WTC11 (cell line): ENCODE results near the gene CDH13. TPM values are rescaled to one million over a fixed set of nuclear protein-coding genes. Genes with fewer than 3 reads are reported as not detected.

Experiments
- ATAC-seq: fragments of 200-7000 bp; cut with Tn5 transposase; 2 replicates; pipeline ENCODE4 v1.10.0; 2021; ENCODE audit warnings: mild to moderate bottlenecking, moderate library complexity
- CTCF ChIA-PET: fragments of 300-600 bp; sonication (Branson Sonifier 250); formaldehyde crosslinking; loops from one replicate; lab custom pipeline; 2021; ENCODE audit warnings: antibody characterized with exemption; lab: Charles Lee
- POLR2A ChIA-PET: fragments of 350-600 bp; sonication (Branson Sonifier 250); formaldehyde crosslinking; loops from one replicate; lab custom pipeline; 2021; ENCODE audit warnings: antibody characterized with exemption; lab: Charles Lee
- DNase-seq: peaks from one replicate; pipeline ENCODE4 v3.0.0; 2021; ENCODE audit warnings: low spot score
- H3K27ac Mint-ChIP-seq: 2 replicates; pipeline ENCODE4 v1.8.0; 2021; ENCODE audit warnings: mixed read lengths
- H3K27me3 Mint-ChIP-seq: 2 replicates; pipeline ENCODE4 v1.8.0; 2021; ENCODE audit warnings: low read depth, mild to moderate bottlenecking, moderate library complexity, mixed read lengths
- H3K36me3 Mint-ChIP-seq: 2 replicates; pipeline ENCODE4 v1.8.0; 2021; ENCODE audit warnings: mixed read lengths
- H3K4me1 Mint-ChIP-seq: 2 replicates; pipeline ENCODE4 v1.8.0; 2022; ENCODE audit warnings: mixed read lengths
- H3K4me3 Mint-ChIP-seq: 2 replicates; pipeline ENCODE4 v1.8.0; 2021; ENCODE audit warnings: mild to moderate bottlenecking, moderate library complexity, mixed read lengths
- H3K9me3 Mint-ChIP-seq: 2 replicates; pipeline ENCODE4 v1.8.0; 2021; ENCODE audit warnings: mixed read lengths
- ATF6 ChIP-seq: sonication (generic); formaldehyde crosslinking; IDR thresholded peaks from 2 replicates; pipeline ENCODE4 v1.8.1; 2023; ENCODE audit warnings: mild to moderate bottlenecking, missing genetic modification reagents
- CREB1 ChIP-seq: sonication (generic); formaldehyde crosslinking; IDR thresholded peaks from 2 replicates; pipeline ENCODE4 v1.8.0; 2023; ENCODE audit warnings: mild to moderate bottlenecking, missing genetic modification reagents
- CTCF ChIP-seq: fragments of 200-600 bp; IDR thresholded peaks from 2 replicates; pipeline ENCODE4 v1.8.0; 2022; ENCODE audit warnings: antibody characterized with exemption
- ELF4 ChIP-seq: sonication (generic); formaldehyde crosslinking; IDR thresholded peaks from 2 replicates; pipeline ENCODE4 v1.8.1; 2022; ENCODE audit warnings: low read depth, mild to moderate bottlenecking, moderate library complexity, missing genetic modification reagents
- ETV6 ChIP-seq: sonication (generic); formaldehyde crosslinking; IDR thresholded peaks from 2 replicates; pipeline ENCODE4 v1.8.1; 2022; ENCODE audit warnings: mild to moderate bottlenecking, missing genetic modification reagents
- FOXJ3 ChIP-seq: sonication (generic); formaldehyde crosslinking; IDR thresholded peaks from 2 replicates; pipeline ENCODE4 v1.9.0; 2021; ENCODE audit warnings: missing genetic modification reagents, mild to moderate bottlenecking, borderline replicate concordance
- FOXK1 ChIP-seq: sonication (generic); formaldehyde crosslinking; IDR thresholded peaks from 2 replicates; pipeline ENCODE4 v1.8.0; 2022; ENCODE audit warnings: mild to moderate bottlenecking, moderate library complexity, missing genetic modification reagents
- NR2C2 ChIP-seq: sonication (generic); formaldehyde crosslinking; IDR thresholded peaks from 2 replicates; pipeline ENCODE4 v1.8.0; 2022; ENCODE audit warnings: mild to moderate bottlenecking, missing genetic modification reagents
- NR3C1 ChIP-seq: sonication (generic); formaldehyde crosslinking; conservative IDR thresholded peaks from 2 replicates; pipeline ENCODE4 v1.8.1; 2023; ENCODE audit warnings: low read depth, mild to moderate bottlenecking, missing genetic modification reagents
- PREB ChIP-seq: sonication (generic); formaldehyde crosslinking; IDR thresholded peaks from 2 replicates; pipeline ENCODE4 v1.8.1; 2022; ENCODE audit warnings: mild to moderate bottlenecking, missing genetic modification reagents, moderate library complexity, borderline replicate concordance
- SP1 ChIP-seq: sonication (generic); formaldehyde crosslinking; conservative IDR thresholded peaks from 2 replicates; pipeline ENCODE4 v1.8.1; 2022; ENCODE audit warnings: missing genetic modification reagents
- ZNF317 ChIP-seq: sonication (generic); formaldehyde crosslinking; IDR thresholded peaks from 2 replicates; pipeline ENCODE4 v1.8.1; 2023; ENCODE audit warnings: low read depth, mild to moderate bottlenecking, moderate library complexity, missing genetic modification reagents, borderline replicate concordance
- ZNF425 ChIP-seq: fragments of 250-450 bp; sonication (Bioruptor Pico); conservative IDR thresholded peaks from 2 replicates; pipeline ENCODE4 v1.9.0; 2021; ENCODE audit warnings: mild to moderate bottlenecking
- ZSCAN18 ChIP-seq: fragments of 250-450 bp; sonication (Bioruptor Pico); IDR thresholded peaks from 2 replicates; pipeline ENCODE4 v2.1.2; 2022; ENCODE audit warnings: mild to moderate bottlenecking, moderate library complexity
- total RNA-seq: library from RNA; stranded (reverse); gene quantifications from 3 replicates; pipeline ENCODE4 v1.2.3, GENCODE V29; 2021
- TF ChIP-seq, protein P1 (sequence below): sonication (generic); formaldehyde crosslinking; IDR thresholded peaks from 2 replicates; pipeline ENCODE4 v1.8.0; 2022; ENCODE audit warnings: mild to moderate bottlenecking, missing genetic modification reagents
- TF ChIP-seq, protein P2 (sequence below): fragments of 250-450 bp; sonication (Bioruptor Pico); IDR thresholded peaks from 2 replicates; pipeline ENCODE4 v1.8.0; 2021; ENCODE audit warnings: mild to moderate bottlenecking
- TF ChIP-seq, protein P3 (sequence below): sonication (generic); formaldehyde crosslinking; IDR thresholded peaks from 2 replicates; pipeline ENCODE4 v1.8.0; 2023; ENCODE audit warnings: missing genetic modification reagents
- TF ChIP-seq, protein P4 (sequence below): sonication (generic); formaldehyde crosslinking; IDR thresholded peaks from 2 replicates; pipeline ENCODE4 v1.8.1; 2023; ENCODE audit warnings: mild to moderate bottlenecking, missing genetic modification reagents, moderate library complexity
- TF ChIP-seq, protein P5 (sequence below): fragments of 250-450 bp; sonication (Bioruptor Pico); IDR thresholded peaks from 2 replicates; pipeline ENCODE4 v1.9.0; 2021; ENCODE audit warnings: moderate library complexity, mild to moderate bottlenecking, inconsistent platforms, borderline replicate concordance
- TF ChIP-seq, protein P6 (sequence below): sonication (generic); formaldehyde crosslinking; IDR thresholded peaks from 2 replicates; pipeline ENCODE4 v1.8.0; 2022; ENCODE audit warnings: mild to moderate bottlenecking, missing genetic modification reagents

Gene CDH13
- total RNA-seq, 1 experiment from 2014 or later: 0.81 TPM

GRCh38 chr16:83335076-83335475, 708.3 kb downstream of the CDH13 start:
- TF ChIP-seq, protein P1, sequence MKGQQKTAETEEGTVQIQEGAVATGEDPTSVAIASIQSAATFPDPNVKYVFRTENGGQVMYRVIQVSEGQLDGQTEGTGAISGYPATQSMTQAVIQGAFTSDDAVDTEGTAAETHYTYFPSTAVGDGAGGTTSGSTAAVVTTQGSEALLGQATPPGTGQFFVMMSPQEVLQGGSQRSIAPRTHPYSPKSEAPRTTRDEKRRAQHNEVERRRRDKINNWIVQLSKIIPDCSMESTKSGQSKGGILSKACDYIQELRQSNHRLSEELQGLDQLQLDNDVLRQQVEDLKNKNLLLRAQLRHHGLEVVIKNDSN (CRISPR knock-in tag): no peak
- TF ChIP-seq ZNF425 (CRISPR knock-in tag) (no peak), FOXK1 (no peak), CREB1 (CRISPR knock-in tag) (no peak), CTCF (no peak)
- TF ChIP-seq, protein P2, sequence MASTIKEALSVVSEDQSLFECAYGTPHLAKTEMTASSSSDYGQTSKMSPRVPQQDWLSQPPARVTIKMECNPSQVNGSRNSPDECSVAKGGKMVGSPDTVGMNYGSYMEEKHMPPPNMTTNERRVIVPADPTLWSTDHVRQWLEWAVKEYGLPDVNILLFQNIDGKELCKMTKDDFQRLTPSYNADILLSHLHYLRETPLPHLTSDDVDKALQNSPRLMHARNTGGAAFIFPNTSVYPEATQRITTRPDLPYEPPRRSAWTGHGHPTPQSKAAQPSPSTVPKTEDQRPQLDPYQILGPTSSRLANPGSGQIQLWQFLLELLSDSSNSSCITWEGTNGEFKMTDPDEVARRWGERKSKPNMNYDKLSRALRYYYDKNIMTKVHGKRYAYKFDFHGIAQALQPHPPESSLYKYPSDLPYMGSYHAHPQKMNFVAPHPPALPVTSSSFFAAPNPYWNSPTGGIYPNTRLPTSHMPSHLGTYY (CRISPR knock-in tag): no peak
- ATAC-seq (no peak), DNase-seq (no peak)
- Mint-ChIP-seq H3K9me3 (peaks cover 3% of the 10 kb centered on the region; the same call in 1 of the 2 replicates), H3K27me3 (no peaks in the 10 kb centered on the region), H3K27ac (no peak overlapping the region), H3K4me1 (peaks cover 7% of the 10 kb centered on the region), H3K36me3 (no peaks in the 10 kb centered on the region), H3K4me3 (no peak overlapping the region)
- POLR2A ChIA-PET: no interaction called here
- CTCF ChIA-PET: interaction anchor here (0.9 kb wide), 1 partner anchor 20 kb away, joined by 3 read pairs; no protein-coding TSS in a partner anchor

DNA sequence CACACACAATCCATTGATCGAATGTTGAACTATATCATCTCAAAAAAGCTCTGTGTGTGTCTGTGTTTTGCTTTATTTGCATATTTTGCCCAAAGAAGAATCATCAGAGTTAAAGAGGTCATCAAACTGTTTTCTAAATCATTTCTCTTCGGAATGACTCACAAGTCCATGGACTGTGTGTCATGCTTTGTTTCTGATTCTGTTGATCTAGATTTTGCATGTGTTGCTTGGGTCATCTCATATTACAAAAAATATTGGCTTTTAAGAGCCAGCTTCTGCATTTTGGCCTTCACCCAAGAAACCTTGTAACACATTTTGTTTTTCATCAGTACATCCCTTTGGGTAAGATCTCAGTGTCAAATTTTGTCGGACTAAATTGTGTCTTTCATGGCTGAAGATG, 709.8 kb downstream of the CDH13 start:
- POLR2A ChIA-PET: no interaction called here
- peaks cover 17% of the 10 kb centered on the region for H3K4me1 Mint-ChIP-seq
- H3K36me3 Mint-ChIP-seq: no peaks in the 10 kb centered on the region
- H3K27me3 Mint-ChIP-seq: no peaks in the 10 kb centered on the region
- ATAC-seq (no peak), DNase-seq (no peak)
- H3K9me3 Mint-ChIP-seq: peaks cover 3% of the 10 kb centered on the region; the same call in 1 of the 2 replicates
- CTCF ChIA-PET: no interaction called here
- H3K4me3 Mint-ChIP-seq: no peak overlapping the region
- no peak overlapping the region for H3K27ac Mint-ChIP-seq
- TF ChIP-seq, protein P3, sequence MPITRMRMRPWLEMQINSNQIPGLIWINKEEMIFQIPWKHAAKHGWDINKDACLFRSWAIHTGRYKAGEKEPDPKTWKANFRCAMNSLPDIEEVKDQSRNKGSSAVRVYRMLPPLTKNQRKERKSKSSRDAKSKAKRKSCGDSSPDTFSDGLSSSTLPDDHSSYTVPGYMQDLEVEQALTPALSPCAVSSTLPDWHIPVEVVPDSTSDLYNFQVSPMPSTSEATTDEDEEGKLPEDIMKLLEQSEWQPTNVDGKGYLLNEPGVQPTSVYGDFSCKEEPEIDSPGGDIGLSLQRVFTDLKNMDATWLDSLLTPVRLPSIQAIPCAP (CRISPR knock-in tag): no peak
- TF ChIP-seq SP1 (CRISPR knock-in tag) (no peak), NR2C2 (CRISPR knock-in tag) (no peak), ETV6 (CRISPR knock-in tag) (no peak), NR3C1 (CRISPR knock-in tag) (no peak), ELF4 (no peak), ATF6 (CRISPR knock-in tag) (no peak), FOXJ3 (no peak), ZNF317 (CRISPR knock-in tag) (no peak), PREB (CRISPR knock-in tag) (no peak), ZSCAN18 (CRISPR knock-in tag) (no peak)
- TF ChIP-seq, protein P4, sequence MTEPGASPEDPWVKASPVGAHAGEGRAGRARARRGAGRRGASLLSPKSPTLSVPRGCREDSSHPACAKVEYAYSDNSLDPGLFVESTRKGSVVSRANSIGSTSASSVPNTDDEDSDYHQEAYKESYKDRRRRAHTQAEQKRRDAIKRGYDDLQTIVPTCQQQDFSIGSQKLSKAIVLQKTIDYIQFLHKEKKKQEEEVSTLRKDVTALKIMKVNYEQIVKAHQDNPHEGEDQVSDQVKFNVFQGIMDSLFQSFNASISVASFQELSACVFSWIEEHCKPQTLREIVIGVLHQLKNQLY (CRISPR knock-in tag): no peak
- TF ChIP-seq, protein P5, sequence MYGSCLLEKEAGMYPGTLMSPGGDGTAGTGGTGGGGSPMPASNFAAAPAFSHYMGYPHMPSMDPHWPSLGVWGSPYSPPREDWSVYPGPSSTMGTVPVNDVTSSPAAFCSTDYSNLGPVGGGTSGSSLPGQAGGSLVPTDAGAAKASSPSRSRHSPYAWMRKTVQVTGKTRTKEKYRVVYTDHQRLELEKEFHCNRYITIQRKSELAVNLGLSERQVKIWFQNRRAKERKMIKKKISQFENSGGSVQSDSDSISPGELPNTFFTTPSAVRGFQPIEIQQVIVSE (CRISPR knock-in tag): no peak
- TF ChIP-seq, protein P6, sequence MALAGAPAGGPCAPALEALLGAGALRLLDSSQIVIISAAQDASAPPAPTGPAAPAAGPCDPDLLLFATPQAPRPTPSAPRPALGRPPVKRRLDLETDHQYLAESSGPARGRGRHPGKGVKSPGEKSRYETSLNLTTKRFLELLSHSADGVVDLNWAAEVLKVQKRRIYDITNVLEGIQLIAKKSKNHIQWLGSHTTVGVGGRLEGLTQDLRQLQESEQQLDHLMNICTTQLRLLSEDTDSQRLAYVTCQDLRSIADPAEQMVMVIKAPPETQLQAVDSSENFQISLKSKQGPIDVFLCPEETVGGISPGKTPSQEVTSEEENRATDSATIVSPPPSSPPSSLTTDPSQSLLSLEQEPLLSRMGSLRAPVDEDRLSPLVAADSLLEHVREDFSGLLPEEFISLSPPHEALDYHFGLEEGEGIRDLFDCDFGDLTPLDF (CRISPR knock-in tag): no peak
